ENCODE results near the gene HOXB6.

DNA sequence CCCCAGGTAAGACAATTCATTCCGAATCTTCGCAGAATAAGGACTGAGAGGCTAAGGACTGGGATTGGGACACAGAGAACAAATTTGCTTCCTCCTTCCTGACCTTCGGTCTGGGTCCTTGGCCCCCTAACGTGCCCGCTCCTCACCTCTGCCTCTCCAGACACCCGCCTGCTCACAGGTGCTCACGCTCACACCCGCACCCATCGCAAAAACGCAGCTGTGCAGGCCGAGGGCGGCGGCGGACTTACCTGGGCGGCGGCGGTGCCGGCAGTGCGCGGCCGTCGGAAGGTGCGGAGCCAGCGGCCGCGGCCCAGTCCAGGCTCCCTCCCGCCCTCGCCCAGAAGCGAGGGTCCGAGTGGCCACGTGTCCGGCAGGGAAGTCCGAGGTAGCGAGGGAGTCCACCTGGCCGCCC lies 28.5 kb upstream of the HOXB6 start:
- TF ChIP-seq, protein P1, sequence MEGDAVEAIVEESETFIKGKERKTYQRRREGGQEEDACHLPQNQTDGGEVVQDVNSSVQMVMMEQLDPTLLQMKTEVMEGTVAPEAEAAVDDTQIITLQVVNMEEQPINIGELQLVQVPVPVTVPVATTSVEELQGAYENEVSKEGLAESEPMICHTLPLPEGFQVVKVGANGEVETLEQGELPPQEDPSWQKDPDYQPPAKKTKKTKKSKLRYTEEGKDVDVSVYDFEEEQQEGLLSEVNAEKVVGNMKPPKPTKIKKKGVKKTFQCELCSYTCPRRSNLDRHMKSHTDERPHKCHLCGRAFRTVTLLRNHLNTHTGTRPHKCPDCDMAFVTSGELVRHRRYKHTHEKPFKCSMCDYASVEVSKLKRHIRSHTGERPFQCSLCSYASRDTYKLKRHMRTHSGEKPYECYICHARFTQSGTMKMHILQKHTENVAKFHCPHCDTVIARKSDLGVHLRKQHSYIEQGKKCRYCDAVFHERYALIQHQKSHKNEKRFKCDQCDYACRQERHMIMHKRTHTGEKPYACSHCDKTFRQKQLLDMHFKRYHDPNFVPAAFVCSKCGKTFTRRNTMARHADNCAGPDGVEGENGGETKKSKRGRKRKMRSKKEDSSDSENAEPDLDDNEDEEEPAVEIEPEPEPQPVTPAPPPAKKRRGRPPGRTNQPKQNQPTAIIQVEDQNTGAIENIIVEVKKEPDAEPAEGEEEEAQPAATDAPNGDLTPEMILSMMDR (tag by site-specific recombination; IDR thresholded peaks at IDR 0.05): no peak
- TF ChIP-seq ZNF175 (tag by site-specific recombination; IDR thresholded peaks at IDR 0.05) (no peak), MYNN (tag by site-specific recombination; IDR thresholded peaks at IDR 0.05; ENCODE audit: borderline replicate concordance) (no peak), ZNF274 (IDR thresholded peaks at IDR 0.05; ENCODE audit: low read length) (no peak), ZNF274 (tag by site-specific recombination; IDR thresholded peaks at IDR 0.05; ENCODE audit: borderline replicate concordance) (no peak), IKZF3 (tag by site-specific recombination; IDR thresholded peaks at IDR 0.05) (no peak), ZBTB1 (tag by site-specific recombination; IDR thresholded peaks at IDR 0.05) (no peak)
